MCF 10A (cell line): ENCODE measurements around the gene ZNF431. TPM values are rescaled to one million over a fixed set of nuclear protein-coding genes. Genes with fewer than 3 reads are reported as not detected.

Experiments
- BruUV-seq: library from RNA; stranded (reverse); fragments of 400-500 nt; replicated peaks from 2 replicates; lab custom pipeline; 2021; lab: Mats Ljungman, UMichigan
- CTCF ChIA-PET: fragments of 300-600 bp; sonication (Branson Sonifier 250); formaldehyde crosslinking; extraction: SDS; loops from one replicate; lab custom pipeline; 2021; ENCODE audit warnings: antibody characterized with exemption, inconsistent platforms; lab: Yijun Ruan, JAX
- POLR2A ChIA-PET: fragments of 300-600, 350-650 bp; sonication (Branson Sonifier 250); formaldehyde crosslinking; extraction: SDS; loops from one replicate; lab custom pipeline; 2020; ENCODE audit warnings: antibody characterized with exemption, inconsistent platforms; lab: Yijun Ruan, JAX
- DNase-seq: peaks from one replicate; pipeline ENCODE4 v3.0.0-alpha.2; 2018; ENCODE audit not compliant: unreplicated experiment
- H3K27ac Mint-ChIP-seq: one replicate; pipeline ENCODE4 v1.8.0; 2022; ENCODE audit warnings: mild to moderate bottlenecking, low read depth, mixed read lengths; ENCODE audit not compliant: unreplicated experiment
- H3K27me3 Mint-ChIP-seq: one replicate; pipeline ENCODE4 v1.8.0; 2022; ENCODE audit warnings: mixed read lengths; ENCODE audit not compliant: insufficient read depth, unreplicated experiment
- H3K36me3 Mint-ChIP-seq: one replicate; pipeline ENCODE4 v1.8.0; 2022; ENCODE audit warnings: mild to moderate bottlenecking, moderate library complexity, mixed read lengths; ENCODE audit not compliant: insufficient read depth, unreplicated experiment
- H3K4me1 Mint-ChIP-seq: one replicate; pipeline ENCODE4 v1.8.0; 2022; ENCODE audit warnings: mixed read lengths; ENCODE audit not compliant: insufficient read depth, unreplicated experiment
- H3K4me3 Mint-ChIP-seq: one replicate; pipeline ENCODE4 v1.8.0; 2022; ENCODE audit warnings: mild to moderate bottlenecking, moderate library complexity, mixed read lengths; ENCODE audit not compliant: unreplicated experiment
- H3K9me3 Mint-ChIP-seq: one replicate; pipeline ENCODE4 v1.8.0; 2022; ENCODE audit warnings: mixed read lengths; ENCODE audit not compliant: unreplicated experiment
- intact Hi-C: fragments of 100-400 bp; cut with micrococcal nuclease; formaldehyde crosslinking; loops from 2 replicates; pipeline ENCODE4 v1.14.1; 2022
- total RNA-seq: library from RNA; stranded (reverse); gene quantifications from 2 replicates; pipeline ENCODE4 v1.2.3, GENCODE V29; 2022
- TF ChIP-seq, protein P1 (sequence below): fragments of 200-600 bp; IDR thresholded peaks from one replicate; pipeline ENCODE4 v1.8.0; 2022; ENCODE audit warnings: antibody characterized with exemption, mild to moderate bottlenecking; ENCODE audit not compliant: unreplicated experiment

Gene ZNF431
- total RNA-seq, 1 experiment from 2014 or later, result 17.2 TPM

DNA sequence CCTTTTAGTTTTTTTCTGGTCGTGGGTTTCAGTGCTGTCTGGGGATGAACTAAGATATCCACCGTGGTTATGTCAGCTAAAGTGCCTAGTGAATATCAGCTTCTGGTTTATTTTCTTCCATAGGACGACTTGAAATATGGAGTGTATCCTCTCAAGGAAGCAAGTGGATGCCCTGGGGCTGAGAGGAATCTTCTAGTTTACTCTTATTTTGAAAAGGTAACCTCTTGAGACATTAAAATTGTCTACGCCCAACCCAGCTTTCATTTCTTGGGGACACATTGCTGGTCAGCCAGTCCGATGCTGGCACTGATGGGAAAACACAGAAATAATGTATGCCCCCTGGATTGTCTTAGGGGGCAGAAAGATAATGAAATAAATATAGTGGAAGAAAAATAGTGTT lies 1.6 kb downstream of the ZNF431 start:
- peaks cover 16% of the 10 kb centered on the region for H3K4me1 Mint-ChIP-seq
- H3K9me3 Mint-ChIP-seq, result no peaks in the 10 kb centered on the region
- CTCF ChIA-PET, result interaction anchor here (0.7 kb wide), 2 partner anchors 171 to 549 kb away, joined by 3 to 5 read pairs; no protein-coding TSS in a partner anchor
- intact Hi-C loops, result loop anchor here (2.0 to 5.0 kb wide), 3 partner anchors 61 to 184 kb away; partner anchors contain the start of genes ZNF708 and ZNF714
- H3K36me3 Mint-ChIP-seq, result peaks cover 49% of the 10 kb centered on the region
- TSS peak; percentile 99 for BruUV-seq
- H3K27me3 Mint-ChIP-seq, result no peaks in the 10 kb centered on the region
- H3K4me3 Mint-ChIP-seq, result peak overlapping the region; percentile 92
- peak overlapping the region; percentile 97 for H3K27ac Mint-ChIP-seq
- TF ChIP-seq, protein P1, sequence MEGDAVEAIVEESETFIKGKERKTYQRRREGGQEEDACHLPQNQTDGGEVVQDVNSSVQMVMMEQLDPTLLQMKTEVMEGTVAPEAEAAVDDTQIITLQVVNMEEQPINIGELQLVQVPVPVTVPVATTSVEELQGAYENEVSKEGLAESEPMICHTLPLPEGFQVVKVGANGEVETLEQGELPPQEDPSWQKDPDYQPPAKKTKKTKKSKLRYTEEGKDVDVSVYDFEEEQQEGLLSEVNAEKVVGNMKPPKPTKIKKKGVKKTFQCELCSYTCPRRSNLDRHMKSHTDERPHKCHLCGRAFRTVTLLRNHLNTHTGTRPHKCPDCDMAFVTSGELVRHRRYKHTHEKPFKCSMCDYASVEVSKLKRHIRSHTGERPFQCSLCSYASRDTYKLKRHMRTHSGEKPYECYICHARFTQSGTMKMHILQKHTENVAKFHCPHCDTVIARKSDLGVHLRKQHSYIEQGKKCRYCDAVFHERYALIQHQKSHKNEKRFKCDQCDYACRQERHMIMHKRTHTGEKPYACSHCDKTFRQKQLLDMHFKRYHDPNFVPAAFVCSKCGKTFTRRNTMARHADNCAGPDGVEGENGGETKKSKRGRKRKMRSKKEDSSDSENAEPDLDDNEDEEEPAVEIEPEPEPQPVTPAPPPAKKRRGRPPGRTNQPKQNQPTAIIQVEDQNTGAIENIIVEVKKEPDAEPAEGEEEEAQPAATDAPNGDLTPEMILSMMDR, result no peak
- no peak for DNase-seq
- POLR2A ChIA-PET, result interaction anchor here (0.6 to 3.7 kb wide), 12 partner anchors 14 to 1368 kb away, joined by 3 to 72 read pairs (median 4); partner anchors contain the start of genes ZNF430, ZNF708, ZNF714 and ZNF85

DNA sequence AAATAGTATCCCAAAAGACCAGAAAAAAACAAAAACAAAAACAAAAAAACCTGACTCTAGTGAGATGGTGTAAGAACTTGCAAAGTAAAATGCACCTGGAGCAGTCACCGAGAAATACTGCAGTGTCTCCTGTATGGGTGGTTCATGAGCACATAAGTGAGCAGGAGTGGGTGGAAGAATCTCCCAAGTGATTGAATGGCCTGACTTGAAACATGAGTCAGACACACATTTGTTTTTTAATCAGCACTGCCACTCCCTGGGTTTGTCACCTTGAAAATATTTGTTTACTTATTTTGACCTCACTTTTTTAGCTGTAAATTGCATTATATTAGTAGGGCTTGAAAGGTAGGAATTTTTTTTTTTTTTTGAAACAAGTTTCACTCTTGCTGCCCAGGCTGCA lies 2.0 kb downstream of the ZNF431 start:
- TF ChIP-seq, protein P1, result no peak
- intact Hi-C loops, result loop anchor here (2.0 to 5.0 kb wide), 3 partner anchors 62 to 183 kb away; partner anchors contain the start of genes ZNF708 and ZNF714
- Mint-ChIP-seq H3K27me3 (no peaks in the 10 kb centered on the region), H3K9me3 (no peaks in the 10 kb centered on the region), H3K27ac (peak overlapping the region; percentile 97), H3K4me1 (peaks cover 16% of the 10 kb centered on the region), H3K36me3 (peaks cover 53% of the 10 kb centered on the region), H3K4me3 (peak overlapping the region; percentile 92)
- CTCF ChIA-PET, result interaction anchor here (0.7 kb wide), 1 partner anchor 172 kb away, joined by 5 read pairs; no protein-coding TSS in a partner anchor
- DNase-seq, result peak; percentile 51
- POLR2A ChIA-PET, result interaction anchor here (0.6 to 3.7 kb wide), 12 partner anchors 14 to 624 kb away, joined by 3 to 72 read pairs (median 4); partner anchors contain the start of genes ZNF100, ZNF430, ZNF708 and ZNF85
- BruUV-seq, result no TSS peak

DNA sequence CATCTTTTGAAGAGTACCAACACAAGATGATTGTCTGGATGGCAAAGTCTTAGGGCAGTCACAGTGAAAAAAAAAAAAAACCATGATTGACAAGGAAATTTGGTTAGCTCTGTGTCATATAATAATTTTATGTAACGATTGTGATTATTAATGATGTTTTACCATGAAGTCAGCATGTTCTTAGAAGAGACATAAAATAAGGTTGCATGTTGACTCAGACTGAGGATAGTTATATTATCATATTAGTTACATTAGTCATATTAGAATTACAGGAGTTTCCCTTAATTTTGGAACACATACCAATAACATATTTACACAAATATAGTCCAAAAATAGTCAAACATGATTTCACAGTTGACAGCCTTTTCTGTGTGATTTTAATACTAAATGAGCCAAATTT lies 5.7 kb downstream of the ZNF431 start:
- H3K4me3 Mint-ChIP-seq, result no peak overlapping the region
- intact Hi-C loops, result no loop called here
- CTCF ChIA-PET, result no interaction called here

DNA sequence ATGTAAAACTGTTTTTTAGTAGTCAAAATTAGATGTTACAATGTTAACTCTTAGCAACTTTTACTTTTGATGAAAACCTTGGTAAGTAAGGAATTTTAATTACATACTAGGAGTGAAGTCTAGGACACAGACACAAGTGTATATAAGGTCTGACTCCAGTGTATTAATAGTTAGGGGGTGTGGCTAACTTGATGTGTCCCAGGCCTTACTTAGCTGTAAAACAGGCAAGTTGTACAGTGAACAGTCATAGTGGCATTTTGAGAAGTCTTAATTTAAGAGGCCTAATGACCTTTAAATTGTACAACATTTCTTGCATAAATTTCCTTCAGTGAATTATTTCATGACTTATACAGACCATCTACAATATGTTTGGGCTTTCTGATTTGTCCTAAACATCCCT lies 6.8 kb downstream of the ZNF431 start:
- intact Hi-C loops, result no loop called here
- peaks cover 88% of the 10 kb centered on the region for H3K36me3 Mint-ChIP-seq
- peaks cover 3% of the 10 kb centered on the region for H3K4me1 Mint-ChIP-seq
- H3K4me3 Mint-ChIP-seq, result no peak overlapping the region
- TF ChIP-seq, protein P1, result no peak
- H3K27ac Mint-ChIP-seq, result no peak overlapping the region
- POLR2A ChIA-PET, result no interaction called here
- no peak for DNase-seq
- H3K27me3 Mint-ChIP-seq, result no peaks in the 10 kb centered on the region
- no TSS peak for BruUV-seq
- CTCF ChIA-PET, result interaction anchor here (0.6 kb wide), 1 partner anchor 8 kb away, joined by 3 read pairs; no protein-coding TSS in a partner anchor
- H3K9me3 Mint-ChIP-seq, result no peaks in the 10 kb centered on the region

More for the DNA sequence above, 5.7 kb downstream of the ZNF431 start:
- peaks cover 14% of the 10 kb centered on the region for H3K4me1 Mint-ChIP-seq
- H3K36me3 Mint-ChIP-seq, result peaks cover 88% of the 10 kb centered on the region
- no peak overlapping the region for H3K27ac Mint-ChIP-seq
- TF ChIP-seq, protein P1, result no peak
- no peaks in the 10 kb centered on the region for H3K9me3 Mint-ChIP-seq
- no TSS peak for BruUV-seq
- no peaks in the 10 kb centered on the region for H3K27me3 Mint-ChIP-seq
- no peak for DNase-seq
- POLR2A ChIA-PET, result interaction anchor here (0.5 to 0.7 kb wide), 2 partner anchors 22 to 1573 kb away, joined by 3 read pairs; no protein-coding TSS in a partner anchor
